Measurements from ENCODE around the gene CPN2. TPM values are rescaled to one million over a fixed set of nuclear protein-coding genes. Genes with fewer than 3 reads are reported as not detected.

The CPN2 gene
- total RNA-seq, 4 donors from 2014 or later = not detected

GRCh38 chr3:194346621-194347020 is 4.5 kb downstream of the CPN2 start:
- H3K27me3 ChIP-seq = no peaks in the 10 kb centered on the region
- H3K4me1 ChIP-seq = peaks cover 0 to 4% (median 0%) of the 10 kb centered on the region in 4 donors
- no peaks in the 10 kb centered on the region for H3K9me3 ChIP-seq
- no peak overlapping the region for H3K27ac ChIP-seq
- 64 to 77% methylated on average over 5 of the region's 5 CpGs for WGBS, 2 donors
- TF ChIP-seq POLR2A (IDR thresholded peaks at IDR 0.05) = no peak
- TF ChIP-seq CTCF (IDR thresholded peaks at IDR 0.05) = no peak
- H3K36me3 ChIP-seq = no peaks in the 10 kb centered on the region
- no peak overlapping the region for H3K4me3 ChIP-seq
- no peak for DNase-seq (ENCODE audit: low spot score in 2 of 2)

GRCh38 chr3:194346035-194346434 is 5.1 kb downstream of the CPN2 start:
- no peak overlapping the region for H3K27ac ChIP-seq
- no peak overlapping the region for H3K4me3 ChIP-seq
- no peak for DNase-seq (ENCODE audit: low spot score in 2 of 2)
- no peaks in the 10 kb centered on the region for H3K9me3 ChIP-seq
- H3K36me3 ChIP-seq = no peaks in the 10 kb centered on the region
- no peaks in the 10 kb centered on the region for H3K27me3 ChIP-seq
- H3K4me1 ChIP-seq = peaks cover 0 to 4% (median 0%) of the 10 kb centered on the region in 4 donors
- TF ChIP-seq POLR2A (IDR thresholded peaks at IDR 0.05) (no peak), EP300 (IDR thresholded peaks at IDR 0.05) (no peak), CTCF (IDR thresholded peaks at IDR 0.05) (no peak)
- WGBS, 2 donors = 80 to 81% methylated on average over 9 of the region's 9 CpGs

DNA sequence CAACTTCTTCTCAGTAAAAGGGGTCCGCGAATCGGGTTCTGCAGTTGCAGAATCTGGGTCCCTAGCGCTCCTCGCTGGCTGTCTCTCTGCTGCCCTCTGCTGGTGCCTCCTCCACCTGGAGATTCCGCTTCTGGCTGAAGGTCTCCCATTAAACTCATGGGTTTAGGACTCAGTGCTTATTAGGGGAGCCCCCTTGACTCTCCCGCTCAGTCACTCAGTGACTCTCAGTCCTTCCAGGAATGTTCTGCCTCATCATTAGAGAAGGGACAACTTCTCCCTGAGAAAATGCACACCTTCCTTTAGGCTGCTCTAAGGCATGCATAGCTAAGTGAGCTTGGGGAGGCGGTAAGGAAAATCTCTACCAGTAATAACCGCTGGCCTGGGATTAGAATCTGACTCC is 7.1 kb downstream of the CPN2 start:
- Histone ChIP-seq H3K36me3 (no peaks in the 10 kb centered on the region), H3K27me3 (no peaks in the 10 kb centered on the region), H3K4me3 (no peak overlapping the region), H3K4me1 (peaks cover 0 to 4% (median 0%) of the 10 kb centered on the region in 4 donors), H3K27ac (no peak overlapping the region), H3K9me3 (no peaks in the 10 kb centered on the region)
- WGBS, 2 donors = 28 to 32% methylated on average over 9 of the region's 9 CpGs
- DNase-seq (ENCODE audit: low spot score in 2 of 2) = peak; percentile 72 to 86
- TF ChIP-seq EP300 (IDR thresholded peaks at IDR 0.05) (no peak), CTCF (IDR thresholded peaks at IDR 0.05) (peak; percentile 78 to 93 (median 91))

- Histone ChIP-seq H3K4me1 (peaks cover 0 to 4% (median 0%) of the 10 kb centered on the region in 4 donors), H3K4me3 (no peak overlapping the region), H3K9me3 (no peaks in the 10 kb centered on the region), H3K36me3 (no peaks in the 10 kb centered on the region), H3K27ac (no peak overlapping the region), H3K27me3 (no peaks in the 10 kb centered on the region)
- TF ChIP-seq EP300 (IDR thresholded peaks at IDR 0.05) (no peak), CTCF (IDR thresholded peaks at IDR 0.05) (no peak), POLR2A (IDR thresholded peaks at IDR 0.05) (no peak)
- WGBS, 2 donors = 84 to 89% methylated on average over 2 of the region's 2 CpGs
- no peak for DNase-seq (ENCODE audit: low spot score in 2 of 2)
Observed at GRCh38 chr3:194343561-194343893, 7.6 kb downstream of the CPN2 start.

DNA sequence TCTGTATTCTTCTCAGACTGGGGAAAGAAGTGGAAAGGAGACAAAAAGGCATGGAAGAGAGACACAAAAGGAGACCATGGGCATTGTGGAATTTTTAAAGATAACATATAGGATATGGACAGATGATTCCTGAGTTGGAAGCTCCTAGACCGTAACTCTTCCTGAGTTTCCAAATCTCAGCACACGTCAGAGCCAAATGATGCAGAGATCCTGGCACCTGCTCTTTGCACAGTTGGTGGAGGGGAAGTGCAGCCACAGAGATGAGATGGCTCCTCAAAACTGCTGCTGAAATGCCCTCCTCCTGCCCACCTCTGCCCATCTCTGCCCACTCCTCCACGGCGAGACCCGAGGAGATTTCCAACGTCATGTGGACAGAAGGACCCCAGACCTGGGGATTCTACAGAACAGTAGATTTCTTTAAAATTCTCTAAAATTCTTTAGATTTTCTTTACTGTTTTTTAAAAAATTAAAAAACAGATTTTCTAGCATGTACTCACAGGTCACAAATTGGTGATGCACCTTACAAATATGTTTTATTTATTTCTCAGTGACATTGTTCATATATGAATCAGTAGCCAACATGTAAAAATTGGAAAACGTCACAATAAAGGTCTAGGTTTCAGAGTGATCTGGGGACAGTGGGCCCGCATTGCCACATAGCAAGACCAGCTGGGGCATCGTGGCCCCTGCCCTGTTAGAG is 8.1 kb downstream of the CPN2 start:
- TF ChIP-seq POLR2A (IDR thresholded peaks at IDR 0.05) (no peak), CTCF (IDR thresholded peaks at IDR 0.05) (no peak), EP300 (IDR thresholded peaks at IDR 0.05) (no peak)
- Histone ChIP-seq H3K36me3 (no peaks in the 10 kb centered on the region), H3K4me3 (no peak overlapping the region), H3K27ac (no peak overlapping the region), H3K27me3 (no peaks in the 10 kb centered on the region), H3K4me1 (peaks cover 0 to 4% (median 0%) of the 10 kb centered on the region in 4 donors), H3K9me3 (no peaks in the 10 kb centered on the region)
- WGBS, 2 donors = 83 to 85% methylated on average over 9 of the region's 9 CpGs
- no peak for DNase-seq (ENCODE audit: low spot score in 2 of 2)

All from tibial nerve (tissue), 4 donors.